A204.1 (cell line): Measurements from ENCODE around the gene MVB12B.

Experiments used
- FAIRE-seq: peaks from 2 replicates; lab custom pipeline; 2012; peaks lifted over from hg19 to GRCh38; lab: Jason Lieb, UNC

The MVB12B gene

DNA sequence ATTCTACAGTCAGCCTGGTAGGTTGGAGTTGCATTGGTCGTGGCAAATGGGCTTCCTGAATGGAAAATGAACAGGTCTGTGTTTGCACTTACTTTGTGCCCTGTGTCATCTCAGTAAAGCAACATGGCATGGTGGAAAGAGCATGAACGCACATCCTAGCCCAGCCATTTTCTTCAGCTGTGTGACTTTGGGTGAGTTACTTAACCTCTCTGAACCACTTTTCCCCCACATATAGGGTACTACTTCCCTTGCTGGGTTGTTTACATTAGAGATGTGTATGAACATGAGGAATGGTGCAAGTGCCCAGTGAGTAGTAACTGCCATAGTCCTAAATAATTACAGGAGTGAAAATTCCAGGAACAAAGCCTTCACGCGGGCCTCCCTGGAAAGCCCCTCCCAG, 83.6 kb downstream of the MVB12B start:
- no peak for FAIRE-seq

DNA sequence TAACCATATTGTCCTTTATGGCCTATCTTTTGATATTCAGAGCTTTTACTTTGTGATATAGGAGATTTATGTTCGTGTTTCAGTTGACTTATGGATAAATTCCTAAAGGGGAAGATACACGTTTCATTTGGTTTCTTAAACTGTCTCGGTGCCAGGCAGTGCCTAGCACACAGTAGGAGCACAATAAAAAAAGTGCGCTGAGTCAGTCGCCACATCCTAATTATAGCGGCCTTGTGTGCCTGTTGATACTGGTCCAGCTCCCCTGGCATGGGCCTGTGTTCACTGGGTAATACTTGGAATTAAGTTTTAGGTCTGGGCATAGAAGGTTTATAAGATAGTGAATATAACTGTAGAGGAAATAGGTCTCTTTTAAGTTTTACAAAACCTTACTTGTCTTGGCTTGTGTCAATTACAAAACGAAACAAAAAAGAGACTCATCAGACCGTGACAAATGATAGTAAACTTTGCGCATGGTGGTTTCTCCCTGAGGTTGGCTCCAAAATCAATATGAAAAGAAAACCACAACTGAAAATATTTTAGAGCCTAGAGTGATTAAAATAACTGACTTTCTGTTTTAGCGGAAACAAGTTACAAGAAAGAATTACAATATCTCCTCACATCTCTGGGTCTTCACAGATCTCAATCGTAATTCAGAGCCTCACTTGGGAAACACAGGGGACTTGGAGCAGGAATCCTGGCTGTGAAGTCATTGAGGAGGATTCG, 84.8 kb downstream of the MVB12B start:
- no peak for FAIRE-seq

DNA sequence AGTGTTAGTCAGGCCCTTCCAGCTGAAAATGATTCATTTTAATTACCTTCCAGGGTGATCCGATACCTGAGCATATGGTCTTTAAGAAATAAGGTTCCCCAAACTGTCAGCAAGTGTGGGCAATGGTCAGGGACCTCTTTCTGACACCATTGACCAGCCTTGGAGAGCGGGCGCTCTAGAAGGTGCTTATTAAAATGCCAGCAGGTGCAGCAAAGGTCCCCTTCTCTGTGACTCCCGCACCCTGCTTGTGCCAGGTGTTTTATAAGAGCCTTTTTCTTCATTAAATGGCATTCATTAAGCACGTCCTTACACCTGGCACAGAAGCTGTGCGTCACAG, 85.3 kb downstream of the MVB12B start:
- no peak for FAIRE-seq

DNA sequence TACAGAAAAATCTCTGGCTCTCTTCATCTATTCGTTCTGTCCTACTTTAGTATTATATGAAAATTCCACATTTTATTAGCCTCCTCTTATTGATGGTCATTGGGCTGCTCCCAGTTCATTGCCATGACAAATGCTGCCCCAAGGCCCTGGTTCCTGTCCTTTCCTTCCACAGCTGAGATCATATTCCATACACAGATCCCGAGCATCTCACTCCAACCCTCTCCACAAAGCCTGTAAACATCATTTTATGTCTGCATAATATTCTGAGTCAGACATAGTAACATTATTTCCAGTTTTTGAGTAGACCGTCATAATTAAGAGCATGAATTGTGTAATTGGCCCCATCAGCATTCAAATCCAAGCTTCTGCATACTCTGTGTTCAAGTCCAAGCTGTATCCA, 86.3 kb downstream of the MVB12B start:
- no peak for FAIRE-seq

DNA sequence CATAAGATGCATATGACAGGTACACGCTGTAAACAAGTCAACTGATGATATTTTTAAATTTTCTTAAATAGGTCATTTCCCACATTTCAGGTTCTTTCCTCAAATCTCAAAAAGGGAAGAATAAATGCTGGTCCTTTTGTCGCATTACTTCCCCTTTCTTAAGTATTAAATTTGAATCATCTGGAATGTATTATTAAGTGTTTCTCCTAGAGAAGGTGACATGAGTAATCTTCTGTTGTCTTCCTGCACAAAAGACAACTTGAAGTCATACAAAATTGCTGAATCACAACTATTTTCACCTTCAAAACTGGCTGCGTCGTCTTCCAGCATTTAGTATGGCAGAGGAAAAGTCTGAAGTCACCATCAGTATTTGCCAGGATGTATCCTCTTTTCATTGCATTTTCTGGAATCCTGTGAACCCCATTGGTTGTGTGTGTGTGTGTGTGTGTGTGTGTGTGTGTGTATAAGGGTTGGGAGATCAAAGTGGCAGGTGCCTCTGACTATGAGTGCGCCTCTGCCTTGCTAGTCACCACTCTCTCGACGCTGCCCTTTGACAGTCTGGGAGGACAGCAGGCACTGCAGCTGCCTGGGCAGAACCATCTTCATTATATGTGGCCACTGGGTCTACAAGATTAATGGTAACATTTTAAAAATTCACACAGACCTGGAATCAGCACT, 86.9 kb downstream of the MVB12B start:
- no peak for FAIRE-seq

DNA sequence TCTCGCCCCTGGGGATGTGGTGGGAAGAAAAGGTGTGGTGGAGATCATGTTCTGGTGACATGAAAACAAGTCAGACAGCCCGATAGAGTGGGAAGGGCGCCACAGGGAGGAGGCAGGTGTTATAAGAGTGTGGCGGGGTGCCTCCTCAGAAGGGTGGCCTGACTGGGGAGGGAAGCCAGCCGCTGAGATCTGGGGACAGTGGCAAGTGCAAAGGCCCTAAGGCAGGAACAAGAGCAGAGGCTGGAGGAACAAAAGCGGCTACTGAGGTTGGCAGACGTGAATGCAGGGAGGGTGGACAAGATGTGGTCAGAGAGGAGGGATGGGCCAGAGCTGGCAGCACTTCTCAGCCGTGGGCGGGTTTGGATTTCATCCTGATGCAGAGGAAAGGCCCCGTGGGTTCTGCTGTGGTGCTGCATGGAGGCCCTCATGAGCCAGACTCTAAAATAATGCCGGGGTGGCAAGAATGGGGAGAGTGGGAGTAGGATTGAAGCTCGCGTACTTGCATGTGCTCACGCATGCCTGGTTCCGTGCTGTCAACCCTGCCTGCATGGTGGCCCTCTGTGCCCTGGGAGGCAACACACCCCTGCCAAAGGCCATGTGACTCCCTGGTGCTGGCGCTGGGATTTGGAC, 89.2 kb downstream of the MVB12B start:
- no peak for FAIRE-seq

DNA sequence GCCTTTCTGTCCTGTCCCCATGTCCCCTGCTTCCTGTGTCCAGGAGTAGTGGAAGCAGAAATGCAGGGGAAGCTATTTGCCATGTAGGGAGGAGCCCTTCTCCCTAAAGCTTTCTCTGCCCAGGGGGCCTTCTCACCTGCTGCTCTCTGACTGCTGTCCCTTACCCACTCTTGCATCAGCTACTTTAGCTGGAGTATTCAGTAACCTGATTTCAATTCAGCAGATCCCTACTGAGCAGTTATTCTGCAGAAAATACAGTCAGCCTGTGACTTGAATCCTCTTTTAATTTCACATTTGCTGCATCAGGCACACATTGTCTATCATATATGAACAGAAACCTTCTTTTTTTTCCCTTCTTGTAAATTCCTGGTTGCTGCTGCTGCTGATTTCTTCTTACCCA, 90.4 kb downstream of the MVB12B start:
- FAIRE-seq, result no peak

DNA sequence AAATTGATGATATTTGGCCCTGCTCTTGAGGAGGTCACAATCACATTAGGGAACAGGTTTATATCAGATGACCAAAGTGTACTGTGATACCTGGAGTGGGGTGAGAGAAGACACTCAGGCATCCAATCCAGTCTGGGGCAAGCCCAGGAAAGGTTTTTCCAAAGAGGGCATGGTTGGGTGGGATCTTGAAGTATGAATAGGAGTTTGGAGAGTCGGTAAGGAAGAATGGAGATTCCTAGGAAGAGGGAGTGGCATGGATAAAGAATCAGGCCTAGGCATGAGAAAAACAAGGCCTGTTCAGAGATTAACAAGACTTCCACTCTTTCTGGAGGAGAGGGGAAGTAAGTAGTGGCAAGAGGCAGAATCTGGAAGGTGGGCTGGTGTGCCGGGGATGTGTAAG, 91.1 kb downstream of the MVB12B start:
- no peak for FAIRE-seq

DNA sequence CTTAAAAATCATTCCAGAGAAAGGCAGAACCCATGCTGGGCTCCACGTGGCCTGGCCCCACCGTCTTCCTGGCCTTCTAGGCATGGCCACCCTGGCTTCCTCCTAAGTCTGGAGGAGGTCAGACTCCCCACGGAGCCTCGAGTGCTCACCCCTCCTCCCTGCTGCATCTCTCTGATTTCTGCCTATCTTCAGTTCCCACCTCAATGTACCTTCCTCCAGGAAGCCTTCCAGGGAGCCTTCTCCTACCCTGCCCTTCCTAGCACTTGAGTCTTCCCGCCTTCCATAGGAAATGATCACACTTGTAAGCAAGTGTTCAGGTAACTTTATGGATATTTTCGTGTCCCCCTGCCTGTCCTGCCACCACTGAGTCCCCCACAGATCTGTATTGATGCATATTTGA, 92.0 kb downstream of the MVB12B start:
- no peak for FAIRE-seq

DNA sequence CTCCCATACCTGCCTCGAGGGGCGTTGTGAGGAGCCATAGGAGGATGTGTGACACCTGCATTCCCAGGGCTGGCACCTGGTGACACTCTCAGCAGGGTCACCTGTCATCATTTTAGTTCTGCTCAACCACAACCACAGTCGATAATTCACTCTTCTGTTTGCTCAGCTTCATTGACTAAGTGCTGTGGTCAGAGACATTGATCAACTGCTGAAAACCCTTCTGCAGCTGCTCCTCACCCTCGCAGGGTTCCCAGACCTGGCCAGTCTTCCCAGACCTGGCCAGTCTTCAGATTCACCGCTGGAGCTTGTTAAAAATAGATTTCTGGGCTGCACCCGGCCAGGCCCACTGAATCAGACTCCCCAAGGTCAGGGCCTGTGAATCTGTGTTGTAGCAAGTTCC, 92.8 kb downstream of the MVB12B start:
- FAIRE-seq, result no peak

DNA sequence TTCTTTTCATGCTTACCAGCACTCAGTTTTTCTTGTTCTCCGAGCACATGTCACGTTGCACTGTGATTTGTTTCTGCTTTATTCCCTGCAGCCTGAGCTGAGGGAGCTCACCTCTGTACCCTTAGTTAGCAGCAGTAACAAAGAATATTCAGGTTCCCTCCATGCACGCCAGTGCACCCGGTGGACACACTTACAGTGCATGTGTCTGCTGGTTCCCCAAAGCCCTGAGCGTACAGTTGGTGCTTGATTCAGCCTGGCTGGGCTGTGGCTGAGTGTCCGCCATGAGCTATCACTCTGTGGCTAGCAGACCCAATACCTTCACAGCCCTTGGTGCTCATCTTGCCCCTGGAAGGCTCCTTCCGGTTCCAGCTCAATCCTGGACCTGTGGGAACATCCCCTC, 93.5 kb downstream of the MVB12B start:
- no peak for FAIRE-seq

DNA sequence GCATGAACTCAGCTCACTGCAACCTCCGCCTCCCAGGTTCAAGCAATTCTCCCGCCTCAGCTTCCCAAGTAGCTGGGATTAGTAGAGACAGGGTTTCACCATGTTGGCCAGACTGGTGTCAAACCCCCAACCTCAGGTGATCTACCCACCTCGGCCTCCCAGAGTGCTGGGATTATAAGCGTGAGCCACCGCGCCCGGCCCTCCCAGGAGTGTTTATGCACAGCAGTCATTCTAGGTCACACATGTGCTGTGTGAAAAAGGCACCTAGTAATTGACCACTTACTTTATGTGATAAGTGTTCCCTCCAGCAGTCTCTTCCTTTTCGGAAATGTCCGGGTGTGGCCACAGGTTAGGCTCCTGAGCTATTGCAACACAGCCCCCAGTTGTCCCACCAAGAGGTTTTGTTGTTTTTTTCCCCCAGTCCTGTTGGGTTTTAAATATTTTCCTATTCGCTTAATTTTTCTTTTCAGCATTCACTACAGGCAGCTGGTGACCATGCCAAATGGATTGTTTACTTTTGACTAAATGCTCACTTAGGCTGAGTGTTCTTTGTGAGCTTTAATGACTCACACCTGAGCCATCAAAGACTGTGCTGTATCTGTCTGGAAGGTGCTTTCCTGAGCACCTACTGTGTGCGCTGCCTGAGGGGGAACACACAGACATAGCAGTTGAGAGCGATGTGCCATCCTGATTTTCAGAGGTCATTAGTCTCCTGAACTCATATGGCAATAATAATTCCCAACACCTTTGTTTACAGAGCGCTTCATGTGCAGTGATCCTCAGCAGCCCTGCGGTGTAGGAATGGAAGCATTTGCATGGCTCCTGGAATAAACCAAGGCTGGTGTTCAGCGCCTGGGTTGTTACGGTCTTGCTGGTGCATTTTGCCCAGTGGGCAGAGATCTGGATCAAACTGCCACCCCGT, 94.3 kb downstream of the MVB12B start:
- FAIRE-seq, result no peak

DNA sequence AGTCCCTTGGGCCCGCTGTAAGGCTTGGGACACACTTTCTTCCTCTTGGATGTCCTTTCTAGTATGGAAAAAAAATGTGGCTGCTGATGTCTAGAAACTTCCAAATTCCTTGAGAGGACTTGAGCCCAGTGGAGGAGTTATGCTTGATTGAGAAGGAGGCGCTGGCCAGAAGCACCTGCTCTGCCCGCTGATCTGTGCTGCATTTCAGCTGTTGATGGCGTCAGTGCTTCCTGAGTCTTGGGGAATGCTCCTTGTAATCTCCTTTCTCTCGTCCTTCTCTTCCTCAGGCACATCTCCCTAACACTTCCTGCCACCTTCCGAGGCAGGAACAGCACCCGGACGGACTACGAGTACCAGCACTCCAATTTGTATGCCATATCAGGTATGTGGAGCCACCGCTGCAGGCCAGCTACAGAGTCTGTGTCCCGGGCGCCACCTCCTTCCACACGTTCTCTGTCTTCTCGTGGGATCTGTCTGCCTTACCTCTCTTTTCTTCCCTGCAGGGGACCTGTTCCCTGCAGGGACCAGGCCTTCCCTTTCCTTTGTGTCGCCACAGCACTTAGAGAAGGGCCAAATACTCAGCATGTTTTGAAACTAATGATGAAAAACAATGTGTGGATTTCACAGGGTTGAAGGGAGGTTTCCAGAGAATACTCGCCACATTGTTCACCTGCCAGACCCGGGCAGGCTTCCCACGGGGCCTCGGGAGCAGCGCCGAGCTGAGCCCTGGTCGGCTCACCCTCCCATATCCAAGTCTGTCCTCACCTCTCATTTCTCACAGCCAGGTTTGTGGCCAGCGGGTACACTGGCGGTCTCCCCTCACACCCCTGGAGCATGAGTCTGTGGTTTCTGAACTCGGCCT, 95.2 kb downstream of the MVB12B start:
- FAIRE-seq, result no peak

DNA sequence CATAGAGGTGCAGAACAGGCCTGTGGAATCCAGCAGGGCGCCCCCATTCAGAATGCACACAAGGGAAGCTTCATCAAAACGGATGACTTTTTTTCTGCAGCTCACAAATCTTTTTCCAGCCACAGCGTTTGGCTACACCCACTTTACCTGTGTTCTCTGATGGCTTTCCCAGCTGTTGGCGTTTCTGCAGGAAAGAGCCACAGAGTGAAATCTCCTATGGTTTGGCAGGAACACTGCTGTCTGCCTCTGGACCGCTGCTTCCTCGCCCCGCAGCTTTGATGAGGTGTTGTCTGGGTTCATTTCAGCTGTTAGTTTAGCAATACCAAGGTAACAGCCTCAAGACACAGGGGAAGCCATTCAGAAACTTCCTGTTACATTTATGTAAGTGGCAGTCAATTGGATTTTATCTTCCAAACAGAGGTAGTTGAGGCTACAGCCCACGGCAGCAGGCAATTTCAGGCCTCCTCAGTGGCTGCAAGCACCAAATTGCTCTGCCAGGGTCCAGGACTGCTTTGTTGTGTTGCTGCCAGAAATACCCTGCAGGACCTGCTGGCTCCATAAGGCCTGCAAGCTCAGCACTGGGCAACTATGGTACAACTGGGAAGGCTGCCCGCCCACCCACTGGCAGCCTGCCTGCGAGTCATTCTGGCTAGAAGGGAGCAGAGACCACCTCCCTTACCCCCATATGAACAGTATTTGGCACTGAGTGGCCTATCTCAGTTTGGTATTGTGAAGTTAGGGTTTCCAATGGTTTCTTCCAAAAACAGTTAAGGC, 96.7 kb downstream of the MVB12B start:
- FAIRE-seq, result no peak

DNA sequence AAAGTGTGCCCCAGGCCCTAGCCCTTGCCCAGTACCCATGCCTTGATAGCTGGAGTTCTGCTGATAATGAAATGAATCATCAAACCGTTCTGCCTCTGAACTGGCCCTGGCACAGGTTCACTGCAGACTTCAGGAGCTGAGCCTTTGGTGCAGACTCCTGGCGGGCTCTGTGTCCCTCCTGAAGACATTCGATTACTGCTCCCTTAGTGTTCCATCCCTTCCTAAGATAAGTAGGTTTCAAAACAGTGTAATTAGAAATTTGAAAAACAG, 97.2 kb downstream of the MVB12B start:
- FAIRE-seq, result no peak

DNA sequence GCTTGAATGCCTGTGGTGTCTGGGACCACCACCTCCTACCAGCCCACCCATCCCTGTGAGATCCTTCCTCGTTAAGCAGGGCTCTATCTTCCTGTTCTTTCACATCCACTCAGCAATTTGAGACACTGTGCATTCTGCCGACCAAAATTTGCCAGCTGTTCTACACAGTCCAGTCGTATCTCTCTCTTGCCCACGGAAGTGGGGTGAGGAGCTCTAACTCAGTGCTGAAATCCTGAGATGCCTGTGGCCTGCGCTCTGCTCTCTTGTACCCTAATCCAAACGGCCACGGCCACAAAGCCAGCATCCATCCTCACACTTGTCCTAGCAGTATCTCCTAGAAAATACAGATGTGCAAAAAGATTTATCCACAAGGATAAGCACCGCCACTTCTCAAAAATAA, 97.9 kb downstream of the MVB12B start:
- FAIRE-seq, result no peak

DNA sequence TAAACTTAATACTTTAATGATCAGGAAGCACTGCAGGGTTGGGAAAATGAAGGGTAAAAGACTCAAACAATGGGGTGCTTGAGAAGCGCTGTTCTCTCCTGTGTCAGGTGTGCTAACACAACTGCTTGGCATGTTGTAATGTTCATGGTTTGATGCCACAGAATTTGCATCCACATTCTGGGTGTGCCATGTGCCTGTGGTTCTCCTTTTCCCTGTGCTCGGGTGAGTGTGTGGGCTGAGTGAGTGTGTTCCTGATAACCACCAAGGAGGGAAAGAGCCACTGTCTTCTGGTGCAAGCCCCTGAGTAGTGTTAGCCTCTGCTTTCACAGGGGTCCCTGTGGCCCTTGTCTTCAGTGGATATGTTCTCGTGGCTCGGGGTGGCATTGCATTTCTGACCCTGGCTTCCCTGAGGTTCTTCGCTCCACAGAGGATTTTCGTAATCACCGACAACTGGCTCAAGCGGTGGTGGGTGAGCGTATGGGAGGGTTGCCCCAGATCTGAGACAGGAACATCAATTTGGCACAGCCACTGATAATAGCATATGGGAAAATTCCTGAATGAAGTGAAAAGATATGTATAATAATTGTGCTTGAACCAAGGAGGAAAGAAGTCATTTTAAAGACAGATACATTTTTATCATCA, 102.0 kb downstream of the MVB12B start:
- no peak for FAIRE-seq

DNA sequence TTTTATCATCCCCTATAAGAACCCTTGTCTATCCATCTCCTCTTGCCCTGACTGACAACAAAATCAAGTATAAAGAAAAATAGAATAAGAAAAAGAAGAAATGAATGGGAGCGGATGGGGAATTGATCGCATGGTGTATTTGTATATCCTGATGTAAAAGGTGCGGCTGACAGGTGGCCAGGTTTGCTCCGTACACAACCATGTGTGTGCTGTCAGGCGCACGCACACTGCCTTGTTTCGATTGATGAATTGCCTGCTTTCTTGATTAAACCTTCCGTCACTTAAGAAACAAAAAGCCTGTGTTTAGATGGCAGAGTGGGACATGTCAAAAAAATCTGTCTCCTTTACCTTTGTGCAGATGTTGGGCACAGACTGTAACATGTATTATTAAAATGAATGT, 102.6 kb downstream of the MVB12B start:
- FAIRE-seq, result no peak

DNA sequence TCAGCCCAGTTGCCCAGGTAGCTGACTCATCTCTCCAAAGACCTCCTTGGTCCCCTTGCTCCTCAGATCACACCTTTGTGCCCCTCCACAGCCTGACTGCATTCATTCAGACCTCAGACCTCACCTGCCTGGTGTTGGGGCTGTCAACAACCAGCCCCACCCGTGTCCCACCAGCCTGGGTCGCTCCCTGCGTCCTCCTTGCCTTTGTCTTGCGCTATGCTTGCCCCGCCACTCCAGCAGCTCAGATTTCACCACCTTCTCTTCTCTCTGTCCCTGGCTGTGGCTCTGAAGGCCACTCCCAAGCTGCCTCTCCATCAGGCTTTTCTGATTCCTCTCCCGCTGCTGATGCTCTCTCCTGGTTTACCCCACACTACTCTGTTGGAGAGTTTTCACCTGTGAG, 103.5 kb downstream of the MVB12B start:
- no peak for FAIRE-seq

DNA sequence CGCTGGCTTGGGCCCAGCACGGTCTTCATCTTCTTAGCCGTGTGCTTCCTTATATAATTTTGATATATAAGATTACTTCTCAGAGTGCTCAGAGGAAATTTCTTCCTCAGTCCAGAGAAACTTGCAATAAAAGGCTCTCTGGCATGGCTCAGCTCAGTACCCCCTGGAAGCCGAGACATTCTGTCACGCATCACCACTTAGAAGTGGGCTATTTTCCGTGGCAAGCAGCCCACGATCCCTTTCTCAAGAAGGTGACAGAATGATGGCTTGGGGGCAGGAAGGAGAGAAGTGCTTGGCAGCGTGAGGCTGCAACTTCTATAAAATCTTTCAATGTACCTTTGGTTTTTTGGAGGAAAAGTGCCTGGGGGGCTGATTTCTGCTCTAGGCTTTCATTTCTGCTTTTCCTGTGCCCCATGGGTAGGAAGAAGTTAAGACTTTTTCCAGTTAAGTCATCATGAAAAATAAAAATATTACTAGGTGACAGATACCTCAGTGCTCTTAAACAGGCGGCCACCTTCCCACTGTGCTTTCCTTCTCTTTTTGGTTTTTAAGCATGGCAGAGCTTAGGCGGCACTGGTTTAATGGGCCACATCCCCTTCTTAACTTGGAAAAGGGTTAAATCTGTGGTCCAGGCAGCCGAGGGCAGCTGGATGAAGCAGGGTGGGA, 104.6 kb downstream of the MVB12B start:
- no peak for FAIRE-seq
